GM19468 (cell line): ENCODE data around the gene LSM5.
"Not testable (repeated sequence)": the region's sequence is repeated elsewhere in the genome, so short reads cannot be mapped to it uniquely, and the experiment has no call there.

ENCODE experiments used
- ATAC-seq: cut with Tn5 transposase; IDR thresholded peaks from one replicate; pipeline ENCODE4 v1.9.1; 2021; ENCODE audit warnings: mild to moderate bottlenecking, moderate library complexity, moderate number of reproducible peaks; ENCODE audit not compliant: unreplicated experiment; ENCODE audit errors: extremely low read depth

The LSM5 gene

DNA sequence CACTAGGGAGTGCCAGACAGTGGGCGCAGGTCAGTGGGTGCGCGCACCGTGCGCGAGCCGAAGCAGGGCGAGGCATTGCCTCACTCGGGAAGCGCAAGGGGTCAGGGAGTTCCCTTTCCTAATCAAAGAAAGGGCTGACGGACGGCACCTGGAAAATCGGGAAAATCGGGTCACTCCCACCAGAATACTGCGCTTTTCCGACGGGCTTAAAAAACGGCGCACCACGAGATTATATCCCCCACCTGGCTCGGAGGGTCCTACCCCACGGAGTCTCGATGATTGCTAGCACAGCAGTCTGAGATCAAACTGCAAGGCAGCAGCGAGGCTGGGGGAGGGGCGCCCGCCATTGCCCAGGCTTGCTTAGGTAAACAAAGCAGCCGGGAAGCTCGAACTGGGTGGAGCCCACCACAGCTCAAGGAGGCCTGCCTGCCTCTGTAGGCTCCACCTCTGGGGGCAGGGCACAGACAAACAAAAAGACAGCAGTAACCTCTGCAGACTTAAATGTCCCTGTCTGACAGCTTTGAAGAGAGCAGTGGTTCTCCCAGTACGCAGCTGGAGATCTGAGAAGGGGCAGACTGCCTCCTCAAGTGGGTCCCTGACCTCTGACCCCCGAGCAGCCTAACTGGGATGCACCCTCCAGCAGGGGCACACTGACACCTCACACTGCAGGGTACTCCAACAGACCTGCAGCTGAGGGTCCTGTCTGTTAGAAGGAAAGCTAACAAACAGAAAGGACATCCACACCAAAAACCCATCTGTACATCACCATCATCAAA, 25.4 kb downstream of the LSM5 start:
- ATAC-seq, result not testable (repeated sequence)

DNA sequence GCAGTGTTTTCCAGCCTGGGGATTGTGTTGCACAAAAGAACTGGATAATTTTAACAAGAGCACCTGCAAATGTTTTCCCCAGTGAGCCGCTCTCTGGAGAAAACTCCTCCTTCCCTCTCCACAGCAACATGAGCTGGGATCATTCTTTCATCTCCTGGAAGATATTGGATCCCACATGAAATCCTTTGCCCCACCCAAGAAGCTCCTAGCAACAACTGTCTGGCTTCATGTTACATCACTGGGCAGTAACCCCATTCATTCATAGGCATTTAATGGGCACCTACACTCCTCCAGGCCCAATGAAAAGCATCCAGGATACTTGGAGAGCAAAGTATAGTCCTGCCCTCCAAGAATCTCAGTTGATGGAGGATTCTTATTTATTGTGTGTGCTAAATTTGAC, 27.2 kb downstream of the LSM5 start:
- no peak for ATAC-seq

DNA sequence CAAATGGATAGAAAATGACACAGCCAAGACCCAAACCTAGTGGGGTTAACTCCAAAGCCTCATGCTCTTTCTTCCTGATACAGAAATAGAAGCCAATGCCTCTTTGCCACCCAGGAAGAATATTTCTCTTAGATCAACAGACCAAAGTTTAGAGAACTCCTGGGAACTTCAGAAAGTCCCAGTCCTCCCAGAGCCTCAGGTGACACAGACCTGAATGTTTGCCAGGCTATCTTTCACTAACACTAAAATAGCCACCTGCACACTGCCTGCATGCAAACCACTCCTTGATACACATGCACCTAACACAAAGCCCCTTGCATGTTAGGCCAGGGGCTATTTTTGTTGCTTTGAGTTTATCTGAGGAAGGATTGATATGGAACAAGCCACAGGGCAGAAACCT, 27.7 kb downstream of the LSM5 start:
- no peak for ATAC-seq

DNA sequence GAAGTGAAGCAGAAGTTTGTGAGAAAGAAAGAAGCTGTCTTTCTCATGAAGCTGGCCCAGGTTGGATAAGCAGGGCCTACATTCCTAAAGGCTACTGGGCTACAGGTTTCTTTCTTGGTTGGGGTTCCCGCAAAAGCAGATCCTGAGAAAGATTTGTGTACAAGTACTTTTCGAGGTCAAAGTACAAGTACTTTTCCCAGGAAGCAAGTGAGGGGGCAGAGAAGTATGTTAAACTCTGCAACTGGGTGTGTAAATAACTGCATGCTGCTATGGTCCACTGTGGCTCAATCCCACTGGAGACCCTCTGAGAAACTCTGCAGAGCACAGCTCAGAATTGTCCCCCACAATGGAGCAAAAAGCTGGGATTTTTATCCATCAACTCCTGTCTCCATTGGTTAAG, 28.7 kb downstream of the LSM5 start:
- no peak for ATAC-seq

DNA sequence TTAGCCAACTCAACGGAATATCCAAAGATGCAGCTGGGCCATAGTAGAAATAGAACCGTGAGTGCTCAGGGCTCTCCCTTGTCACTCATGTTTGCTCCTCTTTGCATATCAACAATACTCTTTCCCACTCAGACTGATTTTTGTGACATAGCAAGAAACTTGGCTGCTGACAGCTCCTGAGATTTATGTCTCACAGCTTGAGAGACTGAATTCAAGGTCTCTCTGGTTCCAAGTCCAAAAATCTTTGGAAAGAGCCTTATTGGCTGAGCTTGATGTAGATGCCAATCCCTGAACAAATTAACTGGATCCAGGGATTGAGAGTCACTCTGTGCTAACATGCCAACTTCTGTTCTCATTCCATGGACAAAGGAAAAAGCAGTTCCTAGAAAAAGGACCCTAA, 30.4 kb downstream of the LSM5 start:
- ATAC-seq, result no peak

DNA sequence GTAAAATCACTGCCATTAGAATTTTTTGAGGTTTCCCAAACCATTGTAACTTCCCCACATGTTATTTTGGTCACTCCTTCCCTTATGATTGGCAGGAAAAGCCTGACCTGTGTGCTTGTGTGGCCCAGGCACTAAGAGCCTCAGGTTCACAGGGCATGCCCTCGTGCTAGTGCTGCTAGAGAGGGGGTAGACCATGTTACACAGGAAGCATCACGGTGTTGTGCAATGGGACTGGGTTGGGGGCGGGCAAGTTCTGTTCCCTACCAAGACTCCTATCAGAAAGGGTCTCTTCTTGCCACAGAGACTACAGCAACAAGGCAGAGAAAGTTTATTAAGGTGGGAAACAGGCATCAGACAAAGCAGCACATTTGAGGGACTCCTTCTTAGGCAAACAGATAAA, 32.2 kb downstream of the LSM5 start:
- ATAC-seq, result no peak

DNA sequence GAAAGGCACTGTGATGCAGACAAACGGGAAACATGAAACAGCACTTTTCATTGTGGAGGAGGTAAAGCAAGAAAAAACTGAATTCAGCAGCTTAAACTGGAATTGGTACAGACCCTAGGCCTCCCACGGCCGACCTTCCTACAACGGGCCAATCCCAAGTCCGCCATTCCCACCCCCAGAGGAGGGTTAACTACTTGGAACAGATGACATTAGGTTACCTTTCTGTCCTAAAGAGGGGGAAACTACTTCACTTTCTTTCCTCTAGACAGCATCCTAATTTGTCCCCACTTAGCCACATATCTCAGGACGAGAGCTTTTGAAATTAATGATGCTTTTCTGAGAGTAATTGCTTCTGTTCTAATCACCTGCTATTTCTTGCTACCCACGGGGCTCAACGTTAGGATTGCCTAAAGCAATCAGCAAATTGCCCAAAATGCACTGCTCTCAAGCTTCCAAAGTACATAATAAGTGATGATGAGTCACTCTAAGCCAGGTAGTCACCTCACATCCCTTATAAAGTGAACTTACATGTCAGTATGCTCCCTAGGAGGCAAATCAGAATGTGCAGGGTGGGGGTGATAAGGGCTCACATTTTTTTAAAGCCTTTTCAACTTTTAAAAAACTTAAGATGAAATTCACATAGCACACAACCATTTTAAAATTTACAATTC, 36.7 kb downstream of the LSM5 start:
- ATAC-seq, result no peak

DNA sequence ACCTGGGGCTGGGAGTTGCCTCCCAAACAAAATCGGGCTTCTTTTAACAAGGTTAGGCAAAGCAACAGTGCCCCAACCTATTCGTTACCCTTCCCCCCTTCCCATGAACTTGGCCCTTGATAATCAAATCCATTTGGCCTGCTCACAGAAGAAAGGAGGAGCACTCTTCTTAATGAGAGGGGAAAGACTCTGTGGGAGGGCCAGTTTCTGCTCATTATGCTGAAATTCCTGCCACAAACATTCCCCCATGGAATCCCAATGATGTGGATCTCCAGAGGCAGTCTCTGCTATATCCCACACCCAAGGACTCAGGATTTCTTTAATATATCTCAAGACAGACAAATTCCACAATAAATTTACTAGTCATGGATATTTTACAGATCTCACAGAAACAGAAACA, 43.0 kb downstream of the LSM5 start:
- no peak for ATAC-seq

DNA sequence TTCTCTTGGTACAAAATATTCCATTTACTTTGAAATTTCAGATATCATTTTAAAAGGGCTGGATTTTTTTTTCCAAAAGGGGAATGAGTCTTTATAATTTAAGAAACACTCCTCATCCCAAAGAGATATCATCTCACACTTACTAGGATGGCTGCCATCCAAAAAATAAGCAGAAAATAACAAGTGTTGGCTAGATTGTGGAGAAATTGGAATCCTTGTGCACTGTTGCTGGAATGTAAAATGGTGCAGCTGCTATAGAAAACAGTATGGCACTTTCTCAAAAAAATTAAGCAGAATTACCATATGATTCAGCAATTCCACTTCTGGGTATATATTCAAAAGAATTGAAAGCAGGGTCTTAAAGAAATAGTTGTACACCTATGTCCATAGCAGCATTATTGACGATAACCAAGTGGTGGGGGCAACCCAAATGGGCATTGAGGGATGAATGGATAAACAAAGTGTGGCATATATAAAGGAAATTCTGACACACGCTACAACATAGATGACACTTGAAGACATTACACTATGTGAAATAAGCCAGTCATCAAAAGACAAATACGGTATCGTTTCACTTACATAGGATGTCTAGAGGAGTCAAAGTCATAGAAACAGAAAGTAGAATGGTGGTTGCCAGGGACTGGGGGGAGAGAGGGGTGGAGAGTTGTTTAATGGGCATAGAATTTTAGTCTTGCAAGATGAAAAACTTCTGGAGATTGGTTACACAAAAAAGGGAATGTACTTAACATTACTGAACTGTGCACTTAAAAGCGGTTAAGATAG, 53.8 kb downstream of the LSM5 start:
- ATAC-seq, result no peak
